Tibial artery (tissue), 4 donors: ENCODE measurements around the gene KCNQ4.

Experiments used
- DNase-seq, 2 donors: peaks; one replicate each; pipeline ENCODE4 v3.0.0-alpha.2; 2019
- H3K27ac ChIP-seq, 2 donors: fragments of 200-600 bp; sonication (generic) in 1 of 2; 1 replicate in 1 of 2; 2 replicates in 1 of 2; pipeline ENCODE4 v1.5.1; 2018 to 2019; ENCODE audit warnings: mild to moderate bottlenecking in 1 of 2
- H3K27me3 ChIP-seq, 2 donors: fragments of 200-600 bp; sonication (generic) in 1 of 2; one replicate each; pipeline versions ENCODE4 v1.5.1 to v1.6.0; 2016 to 2019
- H3K36me3 ChIP-seq, 3 donors: fragments of 200-600 bp; sonication (generic) in 2 of 3; one replicate each; pipeline ENCODE4 v1.5.1; 2016 to 2019; ENCODE audit warnings: mild to moderate bottlenecking in 2 of 3
- H3K4me1 ChIP-seq, 4 donors: fragments of 200-600 bp; sonication (generic) in 2 of 4; 1 replicate in 3 of 4; 2 replicates in 1 of 4; pipeline ENCODE4 v1.5.1; 2016 to 2019
- H3K4me3 ChIP-seq, 2 donors: fragments of 200-600 bp; sonication (generic) in 1 of 2; 1 replicate in 1 of 2; 2 replicates in 1 of 2; pipeline ENCODE4 v1.5.1; 2018 to 2019; ENCODE audit warnings: mild to moderate bottlenecking in 2 of 2
- H3K9me3 ChIP-seq, 3 donors: fragments of 200-600 bp; sonication (generic) in 1 of 3; one replicate each; pipeline ENCODE4 v1.5.1; 2016 to 2019
- CTCF ChIP-seq, 2 experiments: fragments of 200-600 bp in 1 of 2; fragments of 450-650 bp in 1 of 2; IDR thresholded peaks; one replicate each; pipeline ENCODE4 v1.5.1; 2017 to 2019; ENCODE audit warnings: antibody characterized with exemption in 2 of 2, mild to moderate bottlenecking in 1 of 2, moderate library complexity in 1 of 2
- intact Hi-C: fragments of 100-400 bp; cut with DNase I; formaldehyde crosslinking; loops from one replicate; pipeline ENCODE4 v1.15.0; 2023; ENCODE audit warnings: low total_unique reads

KCNQ4 gene

GRCh38 chr1:40887652-40888051 is 104.1 kb downstream of the KCNQ4 start:
- intact Hi-C loops = no loop called here
- no peak for DNase-seq
- Histone ChIP-seq H3K27ac (no peak overlapping the region), H3K4me1 (peaks cover 0 to 12% (median 8%) of the 10 kb centered on the region in 4 donors), H3K4me3 (no peak overlapping the region), H3K9me3 (no peaks in the 10 kb centered on the region), H3K36me3 (no peaks in the 10 kb centered on the region), H3K27me3 (peaks cover 0 to 11% of the 10 kb centered on the region in 2 donors)
- no peak for TF ChIP-seq CTCF (IDR thresholded peaks at IDR 0.05)
